ENCODE measurements around the gene SKAP1.

GRCh38 chr17:48294020-48294805 lies 135.8 kb downstream of the SKAP1 start:
- TF ChIP-seq POLR2A (IDR thresholded peaks at IDR 0.05) (no peak), POLR2AphosphoS5 (IDR thresholded peaks at IDR 0.05) (no peak), EP300 (IDR thresholded peaks at IDR 0.05) (no peak)
- TF ChIP-seq, protein P1, sequence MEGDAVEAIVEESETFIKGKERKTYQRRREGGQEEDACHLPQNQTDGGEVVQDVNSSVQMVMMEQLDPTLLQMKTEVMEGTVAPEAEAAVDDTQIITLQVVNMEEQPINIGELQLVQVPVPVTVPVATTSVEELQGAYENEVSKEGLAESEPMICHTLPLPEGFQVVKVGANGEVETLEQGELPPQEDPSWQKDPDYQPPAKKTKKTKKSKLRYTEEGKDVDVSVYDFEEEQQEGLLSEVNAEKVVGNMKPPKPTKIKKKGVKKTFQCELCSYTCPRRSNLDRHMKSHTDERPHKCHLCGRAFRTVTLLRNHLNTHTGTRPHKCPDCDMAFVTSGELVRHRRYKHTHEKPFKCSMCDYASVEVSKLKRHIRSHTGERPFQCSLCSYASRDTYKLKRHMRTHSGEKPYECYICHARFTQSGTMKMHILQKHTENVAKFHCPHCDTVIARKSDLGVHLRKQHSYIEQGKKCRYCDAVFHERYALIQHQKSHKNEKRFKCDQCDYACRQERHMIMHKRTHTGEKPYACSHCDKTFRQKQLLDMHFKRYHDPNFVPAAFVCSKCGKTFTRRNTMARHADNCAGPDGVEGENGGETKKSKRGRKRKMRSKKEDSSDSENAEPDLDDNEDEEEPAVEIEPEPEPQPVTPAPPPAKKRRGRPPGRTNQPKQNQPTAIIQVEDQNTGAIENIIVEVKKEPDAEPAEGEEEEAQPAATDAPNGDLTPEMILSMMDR (IDR thresholded peaks at IDR 0.05), result no peak

Measured in gastroesophageal sphincter (tissue), 3 donors.